Lower leg skin (tissue), 4 donors: ENCODE measurements around the gene PNPLA2. TPM values are rescaled to one million over a fixed set of nuclear protein-coding genes. Genes with fewer than 3 reads are reported as not detected.

Source experiments
- DNase-seq, 2 donors: peaks; one replicate each; pipeline ENCODE4 v3.0.0-alpha.2; 2019; ENCODE audit warnings: low spot score in 2 of 2
- H3K4me3 ChIP-seq: fragments of 200-600 bp; sonication (generic); 2 replicates; pipeline ENCODE4 v1.5.1; 2017; ENCODE audit warnings: mild to moderate bottlenecking, low read depth; ENCODE audit not compliant: poor library complexity, severe bottlenecking
- CTCF ChIP-seq, 3 donors: fragments of 450-650 bp; IDR thresholded peaks; one replicate each; pipeline ENCODE4 v1.5.1; 2016; ENCODE audit warnings: antibody characterized with exemption in 3 of 3, mild to moderate bottlenecking in 3 of 3, moderate library complexity in 2 of 3
- POLR2A ChIP-seq, 2 donors: fragments of 450-650 bp; IDR thresholded peaks; one replicate each; pipeline ENCODE4 v1.6.1; 2016 to 2017; ENCODE audit warnings: antibody characterized with exemption in 2 of 2, mild to moderate bottlenecking in 1 of 2, moderate library complexity in 1 of 2
- WGBS, 2 donors: methylation state at CpG; one replicate each; pipeline ENCODE4 v1.1.5; 2018; 5-methylcytosine and 5-hydroxymethylcytosine counted together
- intact Hi-C: fragments of 100-400 bp; cut with DNase I; formaldehyde crosslinking; loops from one replicate; pipeline ENCODE4 v1.15.0; 2023; ENCODE audit warnings: low total_unique reads
- total RNA-seq, 4 donors: library from RNA; depleted of rRNA; stranded (reverse); fragments of >200 nt; gene quantifications; one replicate each; pipeline ENCODE4 v1.1.0, GENCODE V29; 2016

The PNPLA2 gene
- total RNA-seq, 4 donors from 2014 or later: 55.5 to 99.7 (median 72.4) TPM

DNA sequence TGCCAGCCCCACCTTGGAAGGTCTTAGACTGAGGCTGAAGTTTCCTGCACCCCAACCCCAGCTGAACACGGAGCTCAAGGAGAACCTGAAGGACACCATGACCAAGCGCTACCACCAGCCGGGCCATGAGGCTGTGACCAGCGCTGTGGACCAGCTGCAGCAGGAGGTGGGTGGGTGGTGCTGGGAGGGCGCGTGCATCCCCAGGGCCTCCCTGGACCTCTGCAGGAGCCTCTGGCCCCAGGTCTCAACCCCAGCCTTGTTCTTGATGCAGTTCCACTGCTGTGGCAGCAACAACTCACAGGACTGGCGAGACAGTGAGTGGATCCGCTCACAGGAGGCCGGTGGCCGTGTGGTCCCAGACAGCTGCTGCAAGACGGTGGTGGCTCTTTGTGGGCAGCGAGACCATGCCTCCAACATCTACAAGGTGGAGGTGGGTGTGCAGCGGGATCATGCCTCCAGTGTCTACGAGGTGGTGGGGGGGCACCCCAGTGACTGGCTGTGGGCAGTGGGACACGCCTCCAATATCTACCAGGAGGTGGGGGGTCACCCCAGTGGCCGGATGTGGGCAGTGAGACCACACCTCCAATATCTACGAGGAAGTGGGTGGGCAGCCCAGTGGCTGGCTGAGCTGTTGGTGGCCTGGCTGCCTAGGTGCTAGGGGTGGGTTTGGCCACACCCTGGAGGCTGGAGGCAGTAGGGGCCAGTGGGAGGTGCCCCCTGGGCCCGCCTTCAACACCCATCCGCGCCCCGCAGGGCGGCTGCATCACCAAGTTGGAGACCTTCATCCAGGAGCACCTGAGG, 18.7 kb downstream of the PNPLA2 start:
- no peak for DNase-seq
- H3K4me3 ChIP-seq: no peak overlapping the region
- 83 to 88% methylated on average over 17 to 18 of the region's 22 CpGs for WGBS, 2 donors
- intact Hi-C loops: no loop called here
- no peak for TF ChIP-seq CTCF (IDR thresholded peaks at IDR 0.05)
- TF ChIP-seq POLR2A (IDR thresholded peaks at IDR 0.05): no peak

GRCh38 chr11:837990-838307, 19.2 kb downstream of the PNPLA2 start:
- no peak for DNase-seq
- 61 to 100% methylated on average over 1 to 5 of the region's 8 CpGs for WGBS, 2 donors
- H3K4me3 ChIP-seq: no peak overlapping the region
- no peak for TF ChIP-seq POLR2A (IDR thresholded peaks at IDR 0.05)
- no peak for TF ChIP-seq CTCF (IDR thresholded peaks at IDR 0.05)
- intact Hi-C loops: no loop called here

DNA sequence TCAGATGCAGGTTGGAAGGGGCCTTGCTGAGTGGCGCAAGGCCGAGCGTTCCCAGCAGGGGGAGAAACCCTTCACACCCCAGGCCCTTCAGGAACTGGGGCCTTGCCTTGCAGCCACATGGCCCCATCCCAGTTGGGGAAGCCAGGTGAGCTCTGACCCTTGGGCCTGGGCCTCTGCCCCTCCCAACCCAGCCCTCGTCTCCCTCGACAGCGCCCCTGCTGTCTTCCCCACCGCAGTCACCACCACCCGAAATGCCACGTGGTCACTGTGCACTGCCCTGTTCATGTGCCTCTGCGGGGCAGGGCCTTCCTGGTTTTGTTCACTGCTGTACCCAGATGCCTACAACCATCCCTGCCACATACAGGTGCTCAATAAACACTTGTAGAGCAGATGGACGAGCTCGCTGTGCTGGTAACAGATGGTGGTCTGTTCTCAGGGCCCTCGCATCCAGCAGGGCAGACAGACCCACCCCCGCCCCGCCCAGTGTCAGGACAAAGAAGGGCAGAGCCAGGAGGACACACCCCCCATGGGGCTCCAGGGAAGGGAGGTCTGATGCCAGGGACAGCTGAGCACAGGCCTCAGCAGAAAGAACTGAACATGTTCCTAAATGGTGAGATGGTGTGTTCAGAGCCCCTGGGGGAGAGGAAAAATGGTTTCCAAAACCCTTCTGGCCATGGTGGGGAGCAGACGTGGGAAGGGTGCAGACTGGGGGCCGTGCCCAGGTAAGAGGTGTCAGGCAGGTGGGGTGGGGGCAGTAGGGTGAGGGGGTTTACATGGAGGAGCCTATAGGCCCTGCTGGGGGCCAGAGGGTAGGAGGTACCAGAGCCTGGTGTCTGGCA, 19.9 kb downstream of the PNPLA2 start:
- no peak for TF ChIP-seq POLR2A (IDR thresholded peaks at IDR 0.05)
- TF ChIP-seq CTCF (IDR thresholded peaks at IDR 0.05): peak in 1 of 3 donors; percentile 13
- 40 to 45% methylated on average over 17 of the region's 17 CpGs for WGBS, 2 donors
- no peak for DNase-seq
- H3K4me3 ChIP-seq: no peak overlapping the region
- intact Hi-C loops: no loop called here

GRCh38 chr11:839280-839623, 20.5 kb downstream of the PNPLA2 start:
- H3K4me3 ChIP-seq: no peak overlapping the region
- WGBS, 2 donors: 71 to 79% methylated on average over 4 to 5 of the region's 5 CpGs
- no peak for DNase-seq
- intact Hi-C loops: no loop called here
- TF ChIP-seq POLR2A (IDR thresholded peaks at IDR 0.05) (no peak), CTCF (IDR thresholded peaks at IDR 0.05) (no peak)

DNA sequence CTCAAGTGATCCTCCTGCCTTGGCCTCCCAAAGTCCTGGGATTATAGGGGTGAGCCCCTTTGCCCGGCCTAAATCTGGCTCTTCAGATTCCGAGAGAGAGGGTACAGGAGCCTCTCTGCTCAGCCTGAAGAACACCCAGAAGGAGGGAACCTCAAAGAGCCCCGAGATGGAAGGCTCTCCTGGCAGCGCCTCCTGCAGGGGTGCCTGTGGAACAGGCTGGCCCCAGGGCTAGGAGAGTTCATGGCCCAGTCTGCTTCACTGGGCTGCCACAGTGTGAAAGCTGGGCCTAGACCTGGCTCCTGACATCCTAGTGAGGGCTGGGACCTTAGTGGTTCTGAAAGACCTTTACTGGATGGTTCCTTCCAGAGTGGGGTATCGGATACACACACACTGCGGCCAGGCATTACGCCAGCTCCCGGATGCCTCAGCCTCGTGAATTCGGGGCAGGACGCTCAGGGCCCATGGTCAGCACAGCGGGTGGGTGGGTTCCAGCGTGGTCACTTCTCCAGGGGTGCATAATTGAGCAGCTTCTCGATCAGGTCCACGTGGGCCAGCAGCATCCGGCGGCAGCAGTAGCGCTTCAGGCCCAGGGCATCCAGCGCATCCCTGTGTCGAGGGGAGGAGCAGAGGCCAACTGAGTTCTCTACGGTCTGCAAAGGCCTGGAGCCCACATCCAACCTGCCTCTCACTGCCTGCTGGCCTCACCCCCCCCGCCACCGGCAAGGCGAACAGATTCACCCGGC, 21.3 kb downstream of the PNPLA2 start:
- H3K4me3 ChIP-seq: no peak overlapping the region
- no peak for DNase-seq
- intact Hi-C loops: loop anchor here (5.0 kb wide), 1 partner anchor 212 kb away; no protein-coding TSS in a partner anchor
- WGBS, 2 donors: 51 to 61% methylated on average over 10 to 24 of the region's 25 CpGs
- TF ChIP-seq POLR2A (IDR thresholded peaks at IDR 0.05) (no peak), CTCF (IDR thresholded peaks at IDR 0.05) (no peak)
